GM10266 (cell line): ENCODE measurements around the gene EMX2.
"Not testable (repeated sequence)": the region's sequence is repeated elsewhere in the genome, so short reads cannot be mapped to it uniquely, and the experiment has no call there.

Source experiments
- DNase-seq: peaks from one replicate; pipeline ENCODE4 v3.0.0; 2012; ENCODE audit errors: extremely low spot score
- TF ChIP-seq, protein P1 (sequence below): IDR thresholded peaks from 2 replicates; pipeline ENCODE4 v1.5.1; 2012; ENCODE audit warnings: mild to moderate bottlenecking, low read depth; ENCODE audit not compliant: control insufficient read depth, insufficient read depth; ENCODE audit errors: missing control alignments

Gene EMX2

DNA sequence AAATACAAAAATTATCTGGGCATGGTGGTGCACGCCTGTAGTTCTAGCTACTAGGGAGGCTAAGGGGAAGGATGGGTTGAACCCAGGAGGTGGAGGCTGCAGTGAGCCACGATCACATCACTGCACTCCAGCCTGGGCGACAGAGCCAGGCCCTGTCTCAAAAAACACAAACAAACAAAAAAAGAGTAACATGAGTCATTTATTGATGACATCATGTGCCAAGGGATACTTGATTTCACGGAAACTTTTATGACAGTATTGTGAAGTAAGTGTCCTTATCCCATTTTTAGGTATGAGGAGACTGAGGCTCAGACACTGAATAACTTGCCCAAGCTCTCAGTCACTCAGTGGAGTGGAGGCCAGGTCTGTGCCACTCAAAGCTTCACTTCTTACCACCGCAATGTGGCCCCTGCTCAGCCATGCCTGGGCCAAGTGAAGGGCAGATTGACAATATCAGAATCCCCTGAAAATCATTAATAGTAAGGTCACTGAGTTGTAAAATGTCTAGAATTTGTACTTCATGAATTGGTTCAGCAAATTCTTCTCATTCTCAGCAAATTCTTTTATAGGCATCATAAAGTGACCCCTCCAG is 36.5 kb downstream of the EMX2 start:
- TF ChIP-seq, protein P1, sequence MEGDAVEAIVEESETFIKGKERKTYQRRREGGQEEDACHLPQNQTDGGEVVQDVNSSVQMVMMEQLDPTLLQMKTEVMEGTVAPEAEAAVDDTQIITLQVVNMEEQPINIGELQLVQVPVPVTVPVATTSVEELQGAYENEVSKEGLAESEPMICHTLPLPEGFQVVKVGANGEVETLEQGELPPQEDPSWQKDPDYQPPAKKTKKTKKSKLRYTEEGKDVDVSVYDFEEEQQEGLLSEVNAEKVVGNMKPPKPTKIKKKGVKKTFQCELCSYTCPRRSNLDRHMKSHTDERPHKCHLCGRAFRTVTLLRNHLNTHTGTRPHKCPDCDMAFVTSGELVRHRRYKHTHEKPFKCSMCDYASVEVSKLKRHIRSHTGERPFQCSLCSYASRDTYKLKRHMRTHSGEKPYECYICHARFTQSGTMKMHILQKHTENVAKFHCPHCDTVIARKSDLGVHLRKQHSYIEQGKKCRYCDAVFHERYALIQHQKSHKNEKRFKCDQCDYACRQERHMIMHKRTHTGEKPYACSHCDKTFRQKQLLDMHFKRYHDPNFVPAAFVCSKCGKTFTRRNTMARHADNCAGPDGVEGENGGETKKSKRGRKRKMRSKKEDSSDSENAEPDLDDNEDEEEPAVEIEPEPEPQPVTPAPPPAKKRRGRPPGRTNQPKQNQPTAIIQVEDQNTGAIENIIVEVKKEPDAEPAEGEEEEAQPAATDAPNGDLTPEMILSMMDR = no peak
- DNase-seq = no peak

DNA sequence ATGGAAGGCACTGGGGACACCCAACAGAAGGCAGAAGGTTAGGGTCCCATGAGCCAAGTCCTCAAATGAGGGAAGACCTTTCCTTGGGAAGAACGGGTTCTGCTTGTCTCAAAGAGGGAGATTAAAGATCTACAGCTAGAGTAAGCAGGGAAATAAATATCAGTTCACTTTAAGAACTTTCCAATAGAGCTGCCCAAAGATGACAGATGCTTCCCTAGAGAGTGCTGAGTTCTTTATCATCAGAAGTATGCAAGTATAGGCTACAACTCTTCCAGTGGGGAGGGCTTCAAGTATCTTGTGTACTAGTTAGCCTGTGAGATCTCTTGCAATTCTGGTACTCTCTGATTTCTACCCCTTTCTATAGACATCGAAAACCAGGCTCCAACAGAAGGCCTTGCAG is 39.4 kb downstream of the EMX2 start:
- no peak for DNase-seq
- TF ChIP-seq, protein P1 = no peak

DNA sequence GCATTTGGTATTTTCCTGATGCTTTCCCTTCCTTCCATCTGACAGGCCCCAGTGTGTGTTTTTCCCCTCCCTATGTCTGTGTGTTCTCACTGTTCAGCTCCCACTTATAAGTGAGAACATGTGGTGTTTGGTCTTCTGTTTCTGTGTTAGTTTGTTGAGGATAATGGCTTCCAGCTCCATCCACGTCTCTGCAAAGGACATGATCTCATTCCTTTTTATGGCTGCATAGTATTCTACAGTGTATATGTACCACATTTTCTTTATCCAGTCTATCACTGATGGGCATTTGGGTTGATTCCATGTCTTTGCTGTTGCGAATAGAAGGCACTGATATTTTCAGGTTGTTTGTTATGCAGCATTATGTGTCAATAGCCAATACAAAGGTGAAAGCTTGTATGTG is 42.3 kb downstream of the EMX2 start:
- not testable (repeated sequence) for DNase-seq

DNA sequence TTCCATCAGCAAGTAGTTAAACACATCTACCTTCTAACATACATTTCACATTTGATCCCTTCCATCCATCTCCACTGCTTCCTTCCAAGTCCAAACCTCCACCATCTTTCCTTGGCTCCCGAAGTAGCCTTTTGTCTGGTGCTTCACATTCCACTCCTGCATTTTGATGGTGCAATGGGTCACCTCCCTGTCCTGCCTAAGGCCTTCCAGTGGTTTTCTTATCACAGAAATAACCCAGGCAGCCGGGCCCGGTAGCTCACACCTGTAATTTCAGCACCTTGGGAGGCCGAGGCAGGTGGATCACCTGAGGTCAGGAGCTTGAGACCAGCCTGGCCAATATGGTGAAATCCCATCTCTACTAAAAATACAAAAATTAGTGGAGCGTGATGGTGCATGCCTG is 44.5 kb downstream of the EMX2 start:
- DNase-seq = no peak
- TF ChIP-seq, protein P1 = no peak

DNA sequence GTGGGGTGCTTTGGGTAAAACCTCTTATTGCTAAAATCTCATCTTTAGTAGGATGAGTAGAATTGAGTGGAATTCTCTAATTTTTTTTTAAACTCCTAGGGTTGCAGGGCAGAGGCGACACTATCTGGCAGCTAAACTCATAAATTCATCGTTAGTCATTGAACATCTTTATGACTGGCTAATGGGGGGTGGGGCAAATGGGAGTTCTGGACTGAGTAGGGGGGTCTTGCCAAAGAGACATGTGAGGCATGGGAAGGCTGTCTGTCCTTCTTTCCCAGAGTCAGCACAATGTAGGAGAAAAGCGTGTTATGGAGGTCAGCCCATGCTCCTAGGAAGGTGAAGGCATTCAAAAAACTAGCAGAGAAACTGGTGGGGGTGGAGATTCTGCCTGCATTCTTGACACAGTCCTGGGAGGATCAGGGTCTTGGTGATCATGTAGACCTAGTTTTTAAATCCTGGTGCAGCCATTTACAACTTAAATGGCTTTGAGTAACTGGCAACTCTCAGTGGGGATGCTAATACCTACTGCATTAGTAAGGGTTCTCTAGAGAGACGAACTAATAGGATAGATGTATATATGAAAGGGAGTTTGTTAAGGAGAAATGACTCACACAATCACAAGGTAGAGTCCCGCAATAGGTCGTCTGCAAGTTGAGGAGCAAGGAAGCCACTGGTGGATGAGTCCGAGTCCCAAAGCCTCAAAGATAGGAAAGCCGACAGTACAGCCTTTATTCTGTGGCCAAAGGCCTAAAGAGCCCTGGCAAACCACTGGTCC is 47.7 kb downstream of the EMX2 start:
- DNase-seq = no peak
- TF ChIP-seq, protein P1 = no peak

DNA sequence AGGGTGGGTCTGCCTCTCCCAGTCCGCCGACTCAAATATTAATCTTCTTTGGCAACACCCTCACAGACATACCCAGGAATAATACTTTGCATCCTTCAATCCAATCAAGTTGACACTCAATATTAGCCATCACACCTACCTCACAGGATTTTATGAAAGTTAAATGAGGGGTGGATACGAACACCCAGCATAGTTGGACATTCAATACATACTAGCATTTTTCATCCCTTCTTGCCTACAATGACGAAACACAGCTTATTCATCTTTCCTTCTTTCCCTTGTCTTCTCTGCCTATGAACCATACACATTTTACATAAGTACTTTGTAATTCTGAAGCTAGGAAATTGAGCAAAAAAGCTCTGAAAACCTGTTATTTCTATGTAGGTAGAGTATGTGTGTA is 48.5 kb downstream of the EMX2 start:
- no peak for DNase-seq
- TF ChIP-seq, protein P1 = no peak

DNA sequence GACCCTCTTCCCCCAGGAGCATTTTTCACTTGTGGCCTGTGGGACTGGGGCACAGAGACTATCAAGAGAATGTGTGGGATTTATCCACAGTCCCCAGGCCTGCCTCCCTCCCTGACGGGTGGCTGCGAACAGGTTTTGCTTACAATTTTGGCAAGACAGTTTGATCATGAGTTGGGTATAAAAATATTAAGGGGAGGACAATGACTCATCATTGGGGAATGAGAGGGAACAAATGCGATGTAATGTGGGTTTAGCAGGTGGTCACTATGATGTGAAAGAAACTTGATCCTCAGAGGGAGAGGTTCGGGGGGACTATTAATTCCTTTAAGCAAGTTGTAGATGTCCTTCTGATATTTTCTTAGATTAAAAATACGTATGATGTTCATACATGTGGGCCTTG is 52.2 kb downstream of the EMX2 start:
- TF ChIP-seq, protein P1 = no peak
- DNase-seq = no peak
